ENCODE measurements around the gene TGFBR1. TPM values are rescaled to one million over a fixed set of nuclear protein-coding genes. Genes with fewer than 3 reads are reported as not detected.

Gene TGFBR1
- total RNA-seq, 3 donors from 2014 or later = 23.7 to 71.6 (median 24.7) TPM

GRCh38 chr9:99069075-99069474 is 35.8 kb upstream of the TGFBR1 start:
- Histone ChIP-seq H3K36me3 (ENCODE audit: low read depth) (no peaks in the 10 kb centered on the region), H3K4me1 (ENCODE audit: low read depth) (no peaks in the 10 kb centered on the region), H3K4me3 (no peak overlapping the region), H3K9me3 (no peaks in the 10 kb centered on the region)
- ATAC-seq (no peak), DNase-seq (no peak)
- no peak for TF ChIP-seq CTCF (IDR thresholded peaks at IDR 0.05)
- intact Hi-C loops (cut with DNase I, micrococcal nuclease) = no loop called here

GRCh38 chr9:99069546-99069945 is 35.4 kb upstream of the TGFBR1 start:
- no peaks in the 10 kb centered on the region for H3K4me1 ChIP-seq (ENCODE audit: low read depth)
- no peaks in the 10 kb centered on the region for H3K36me3 ChIP-seq (ENCODE audit: low read depth)
- intact Hi-C loops (cut with DNase I, micrococcal nuclease) = no loop called here
- no peak overlapping the region for H3K4me3 ChIP-seq
- TF ChIP-seq CTCF (IDR thresholded peaks at IDR 0.05) = no peak
- ATAC-seq (no peak), DNase-seq (no peak)
- no peaks in the 10 kb centered on the region for H3K9me3 ChIP-seq

GRCh38 chr9:99070681-99071080 is 34.2 kb upstream of the TGFBR1 start:
- intact Hi-C loops (cut with DNase I, micrococcal nuclease) = no loop called here

GRCh38 chr9:99071313-99072039 is 33.4 kb upstream of the TGFBR1 start:
- ATAC-seq = no peak

More at GRCh38 chr9:99070681-99071080, 34.2 kb upstream of the TGFBR1 start:
- no peaks in the 10 kb centered on the region for H3K9me3 ChIP-seq
- no peaks in the 10 kb centered on the region for H3K36me3 ChIP-seq (ENCODE audit: low read depth)
- no peak overlapping the region for H3K4me3 ChIP-seq
- H3K4me1 ChIP-seq (ENCODE audit: low read depth) = no peaks in the 10 kb centered on the region
- TF ChIP-seq CTCF (IDR thresholded peaks at IDR 0.05) = no peak
- ATAC-seq (no peak), DNase-seq (no peak)

GRCh38 chr9:99072040-99072394 is 32.9 kb upstream of the TGFBR1 start:
- intact Hi-C loops (cut with DNase I, micrococcal nuclease) = no loop called here
- no peak for TF ChIP-seq CTCF (IDR thresholded peaks at IDR 0.05)
- ATAC-seq = no peak
- Histone ChIP-seq H3K4me1 (ENCODE audit: low read depth) (no peaks in the 10 kb centered on the region), H3K4me3 (no peak overlapping the region), H3K36me3 (ENCODE audit: low read depth) (no peaks in the 10 kb centered on the region), H3K9me3 (no peaks in the 10 kb centered on the region)
- no peak for DNase-seq

More at GRCh38 chr9:99071313-99072039, 33.4 kb upstream of the TGFBR1 start:
- H3K36me3 ChIP-seq (ENCODE audit: low read depth) = no peaks in the 10 kb centered on the region
- DNase-seq = no peak
- TF ChIP-seq CTCF (IDR thresholded peaks at IDR 0.05) = no peak
- no peaks in the 10 kb centered on the region for H3K9me3 ChIP-seq
- no peak overlapping the region for H3K4me3 ChIP-seq
- H3K4me1 ChIP-seq (ENCODE audit: low read depth) = no peaks in the 10 kb centered on the region
- intact Hi-C loops (cut with DNase I, micrococcal nuclease) = no loop called here
